ENCODE results near the gene ACTN4.
"Not testable (repeated sequence)": the region's sequence is repeated elsewhere in the genome, so short reads cannot be mapped to it uniquely, and the experiment has no call there.

ACTN4 gene

DNA sequence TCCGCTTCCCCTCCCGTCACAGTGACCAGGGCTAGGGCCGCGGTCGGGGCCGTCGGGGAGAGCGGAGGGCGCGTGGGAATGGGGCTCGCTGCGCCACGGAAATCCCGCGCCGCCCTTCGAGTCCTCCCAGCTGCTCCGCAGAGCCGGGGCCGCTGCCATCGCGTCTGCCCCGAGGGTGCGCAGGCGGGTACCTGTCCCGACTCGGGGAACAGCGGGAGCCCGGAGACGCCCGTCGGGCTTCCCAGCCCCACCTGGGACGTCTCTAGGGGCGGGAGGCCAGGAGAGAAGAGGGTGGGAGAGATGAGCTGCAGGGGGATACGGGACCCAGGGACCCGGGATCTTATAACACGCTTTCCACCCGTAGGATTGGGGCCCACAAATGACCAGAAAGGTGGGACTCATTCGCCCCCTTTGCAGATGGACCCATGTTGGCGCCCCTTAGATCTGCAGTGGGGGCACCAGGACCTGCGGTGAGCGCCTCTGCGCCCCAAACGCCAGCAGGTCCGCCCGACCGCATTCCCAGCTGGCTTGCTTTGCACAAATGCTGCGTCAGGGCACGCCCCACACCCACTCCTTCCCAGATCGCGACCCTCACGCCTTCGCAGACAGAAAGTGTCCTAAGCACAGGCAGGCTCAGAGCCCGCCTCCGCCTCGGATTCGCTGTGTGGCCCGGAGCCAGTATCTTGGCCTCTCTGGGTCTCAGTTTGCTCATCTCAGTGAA is 122.9 kb downstream of the ACTN4 start:
- not testable (repeated sequence) for DNase-seq (ENCODE audit: low read depth)

GRCh38 chr19:38770949-38771275 is 123.5 kb downstream of the ACTN4 start:
- not testable (repeated sequence) for DNase-seq (ENCODE audit: low read depth)

GRCh38 chr19:38771569-38771968 is 124.1 kb downstream of the ACTN4 start:
- not testable (repeated sequence) for DNase-seq (ENCODE audit: low read depth)

DNA sequence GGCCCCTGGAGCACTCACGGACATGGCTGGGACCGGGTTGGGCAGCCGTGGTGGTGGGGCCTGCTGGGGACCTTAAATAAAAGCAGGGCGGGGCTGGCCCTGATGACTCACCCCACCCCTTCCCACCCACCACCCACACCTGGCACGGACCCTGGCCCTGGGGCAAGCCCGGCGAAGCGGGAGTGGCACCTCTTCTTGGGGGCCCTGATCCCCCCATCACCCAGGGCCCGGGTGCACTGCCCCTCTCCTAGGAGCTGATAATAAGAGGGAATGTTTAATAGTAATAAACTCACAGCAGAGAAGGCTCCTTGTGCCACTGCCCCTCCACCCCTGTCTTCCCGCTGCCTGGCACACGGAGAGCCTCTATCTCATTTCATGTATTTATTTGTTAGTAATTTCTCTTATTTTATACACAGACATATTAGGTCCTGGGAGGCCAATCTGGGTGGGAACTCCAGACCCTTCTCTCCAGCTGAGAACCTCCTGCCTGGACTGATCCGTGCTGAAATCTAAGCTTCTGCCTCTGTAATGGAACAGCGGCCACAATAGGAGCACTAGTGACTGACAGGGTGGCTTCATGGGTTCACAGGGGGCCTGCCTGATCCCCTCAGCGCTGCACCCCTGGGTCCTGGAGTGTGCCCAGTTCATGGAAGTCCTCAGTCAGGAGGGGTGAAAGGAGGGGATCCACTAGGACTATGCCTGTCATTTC is 126.2 kb downstream of the ACTN4 start, which contains the start of gene LGALS7:
Gene LGALS7 (minus strand): TSS at position 49 of the 709 bp plus-strand sequence. CDS start 25 bp downstream, at position 24.
- DNase-seq (ENCODE audit: low read depth) = no peak

DNA sequence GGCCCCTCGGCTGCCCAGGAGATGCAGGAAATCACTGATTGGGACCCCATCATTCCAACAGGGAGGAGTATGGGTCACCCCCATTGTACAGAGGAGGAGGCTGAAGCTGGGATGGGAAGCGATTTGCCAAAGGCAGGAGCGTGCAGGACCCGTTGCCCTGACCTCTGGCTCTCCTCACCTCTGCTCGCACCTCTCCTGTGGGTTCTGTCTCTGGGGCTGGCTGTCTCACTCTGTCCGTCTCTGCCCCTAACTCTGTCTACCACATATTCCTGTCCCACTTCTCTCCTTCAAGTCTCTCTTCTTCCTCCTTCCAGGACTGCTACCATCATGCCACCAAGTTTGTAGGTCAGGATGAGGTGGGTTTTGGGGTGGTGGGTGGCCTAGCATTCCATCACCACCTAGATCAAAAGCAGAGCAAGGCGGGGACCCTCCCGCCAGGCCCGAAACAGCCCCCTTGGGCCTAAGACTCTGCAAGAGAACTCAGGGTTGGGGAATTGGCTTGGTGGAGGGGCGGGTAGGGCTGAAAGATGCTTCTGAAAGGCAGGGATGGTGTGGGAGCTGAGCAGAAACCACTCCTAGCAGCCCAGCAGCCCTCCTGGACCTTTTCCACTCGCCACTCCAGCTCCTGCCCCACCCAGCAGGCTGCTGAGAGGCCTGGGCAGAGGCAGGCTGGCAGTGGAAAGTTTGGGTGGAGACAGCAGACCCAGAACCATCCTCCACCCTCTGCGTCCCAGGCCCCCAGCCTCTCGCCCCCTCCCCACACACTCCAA is 126.9 kb downstream of the ACTN4 start:
- DNase-seq (ENCODE audit: low read depth) = no peak

- no peak for DNase-seq (ENCODE audit: low read depth)
Observed at GRCh38 chr19:38778733-38779132, 131.3 kb downstream of the ACTN4 start.

DNA sequence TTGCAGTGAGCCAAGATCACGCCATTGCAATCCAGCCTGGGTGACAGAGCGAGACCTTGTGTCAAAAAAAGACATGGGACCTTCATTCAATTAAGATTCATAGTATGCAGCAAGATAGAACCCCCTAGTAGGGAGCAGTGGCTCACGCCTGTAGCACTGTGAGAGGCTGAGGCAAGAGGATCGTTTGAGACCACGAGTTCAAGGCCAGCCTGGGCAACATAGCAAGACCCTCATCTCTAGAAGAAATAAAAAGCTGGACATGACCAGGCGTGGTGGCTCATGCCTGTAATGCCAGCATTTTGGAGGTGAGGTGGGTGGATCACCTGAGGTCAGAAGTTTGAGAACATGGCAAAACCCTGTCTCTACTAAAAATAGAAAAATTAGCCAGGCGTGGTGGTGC is 133.0 kb downstream of the ACTN4 start:
- no peak for DNase-seq (ENCODE audit: low read depth)

- no peak for DNase-seq (ENCODE audit: low read depth)
Observed at GRCh38 chr19:38781058-38781457, 133.6 kb downstream of the ACTN4 start.
